Measurements from ENCODE around the gene NAALADL2. TPM values are rescaled to one million over a fixed set of nuclear protein-coding genes. Genes with fewer than 3 reads are reported as not detected.
A peak's percentile ranks its signal among the peaks of the same experiment; 100 is the strongest.

Gene NAALADL2
- total RNA-seq, 1 donor from 2014 or later, result 0.20 TPM

GRCh38 chr3:175200391-175201095 is 341.4 kb downstream of the NAALADL2 start:
- DNase-seq (ENCODE audit: low read depth in 2 of 2), result peak in 1 of 2 donors; percentile 22

- DNase-seq (ENCODE audit: low read depth in 2 of 2), result peak in 1 of 2 donors; percentile 66
These were observed 348.2 kb downstream of the NAALADL2 start for GRCh38 chr3:175207361-175207760.

GRCh38 chr3:175208326-175208725 is 349.2 kb downstream of the NAALADL2 start:
- DNase-seq (ENCODE audit: low read depth in 2 of 2), result peak in 1 of 2 donors; percentile 43

DNA sequence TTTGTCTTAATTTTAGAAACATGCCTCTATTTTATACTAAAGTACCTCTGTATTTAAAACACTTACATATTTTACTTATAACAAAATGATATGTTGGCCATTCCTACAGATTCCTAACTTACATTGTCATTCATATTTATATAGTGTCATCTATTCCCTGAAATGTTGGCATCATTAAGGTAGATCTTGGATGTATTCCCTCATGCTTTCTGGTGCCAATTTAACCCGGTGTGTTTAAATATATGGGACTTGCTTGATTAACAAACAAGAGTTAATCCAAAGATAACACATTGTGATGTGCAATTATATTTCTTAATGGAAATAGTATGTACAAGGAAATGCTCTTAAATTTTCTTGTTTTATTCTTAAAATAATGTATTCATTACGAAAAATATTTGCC is 352.3 kb downstream of the NAALADL2 start:
- DNase-seq (ENCODE audit: low read depth in 2 of 2), result no peak

DNA sequence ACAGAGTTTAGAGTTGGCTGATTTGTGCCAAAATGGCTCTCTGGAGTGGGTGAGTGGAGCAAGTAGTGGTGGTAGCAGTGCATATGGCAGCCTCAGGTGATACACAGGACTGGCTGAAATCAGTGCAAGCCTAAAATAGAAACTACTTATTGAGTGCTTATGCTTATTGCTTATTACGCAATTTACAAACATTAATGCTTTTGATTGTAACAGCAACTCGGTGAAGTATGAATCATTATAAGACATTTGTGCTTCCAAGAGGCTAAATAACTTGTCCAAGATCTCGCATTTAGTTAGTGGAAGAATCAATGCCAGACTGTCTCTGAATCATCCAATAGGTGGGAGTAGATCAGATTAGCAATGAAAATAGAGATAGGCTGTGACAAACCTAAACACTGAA is 353.8 kb downstream of the NAALADL2 start:
- no peak for DNase-seq (ENCODE audit: low read depth in 2 of 2)

DNA sequence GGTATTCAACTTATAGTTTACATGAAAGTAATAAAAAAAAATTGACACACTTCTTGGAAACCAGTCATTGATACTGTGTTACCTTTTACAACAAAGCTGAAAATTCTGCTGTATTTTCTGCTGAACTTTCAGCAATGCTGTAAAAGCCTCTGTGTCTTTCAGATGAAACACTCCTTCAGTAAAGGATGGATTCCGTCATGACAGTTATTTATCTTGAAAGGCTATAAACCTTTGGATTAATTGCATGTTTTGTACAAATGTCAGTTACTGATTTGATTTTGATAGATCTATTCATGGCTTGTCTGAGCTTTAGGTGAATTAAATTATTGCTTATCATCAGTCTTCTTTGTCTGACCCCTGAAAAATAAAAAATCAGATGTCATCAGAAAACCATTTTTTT is 355.1 kb downstream of the NAALADL2 start:
- DNase-seq (ENCODE audit: low read depth in 2 of 2), result no peak

DNA sequence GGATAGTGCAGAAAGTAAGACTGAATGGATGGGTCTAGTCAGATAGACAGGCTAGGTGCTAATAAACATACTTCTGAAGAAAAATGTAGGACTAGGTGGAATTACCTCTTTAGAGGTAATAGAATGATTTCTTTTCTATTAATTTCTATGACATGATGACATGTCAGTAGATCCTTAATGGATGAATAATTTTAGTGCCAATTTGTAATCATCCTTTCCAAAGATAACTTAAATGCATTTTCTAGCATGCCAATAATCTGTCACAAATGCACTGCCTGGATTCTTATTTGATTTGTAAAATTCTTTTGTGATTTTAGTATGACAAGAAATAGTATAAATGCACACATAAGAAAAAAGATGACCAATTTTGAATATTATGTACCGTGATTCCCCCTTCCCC is 356.7 kb downstream of the NAALADL2 start:
- no peak for DNase-seq (ENCODE audit: low read depth in 2 of 2)

DNA sequence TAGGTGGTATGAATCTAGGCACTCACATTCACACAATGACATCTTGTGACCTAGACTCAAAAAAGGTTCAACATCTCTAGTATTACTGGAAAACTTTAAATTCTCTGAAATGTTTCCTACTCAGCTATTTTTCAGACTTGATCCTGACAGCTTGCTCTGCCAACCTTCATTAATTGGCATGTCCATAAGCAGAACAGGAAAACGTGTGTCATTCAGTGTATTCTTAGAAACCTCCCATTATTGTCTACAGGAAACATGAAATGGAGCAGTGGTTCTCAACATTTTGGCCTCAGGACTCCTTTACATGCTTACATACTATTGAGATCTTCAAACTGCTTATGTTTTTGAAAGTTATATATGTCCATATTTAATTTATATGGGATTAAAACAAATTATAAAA is 363.2 kb downstream of the NAALADL2 start:
- DNase-seq (ENCODE audit: low read depth in 2 of 2), result peak; percentile 82 to 89

- DNase-seq (ENCODE audit: low read depth in 2 of 2), result peak; percentile 43 to 91
These were observed 364.9 kb downstream of the NAALADL2 start for GRCh38 chr3:175224051-175224450.

- DNase-seq (ENCODE audit: low read depth in 2 of 2), result no peak
These were observed 367.3 kb downstream of the NAALADL2 start for GRCh38 chr3:175226444-175226843.

DNA sequence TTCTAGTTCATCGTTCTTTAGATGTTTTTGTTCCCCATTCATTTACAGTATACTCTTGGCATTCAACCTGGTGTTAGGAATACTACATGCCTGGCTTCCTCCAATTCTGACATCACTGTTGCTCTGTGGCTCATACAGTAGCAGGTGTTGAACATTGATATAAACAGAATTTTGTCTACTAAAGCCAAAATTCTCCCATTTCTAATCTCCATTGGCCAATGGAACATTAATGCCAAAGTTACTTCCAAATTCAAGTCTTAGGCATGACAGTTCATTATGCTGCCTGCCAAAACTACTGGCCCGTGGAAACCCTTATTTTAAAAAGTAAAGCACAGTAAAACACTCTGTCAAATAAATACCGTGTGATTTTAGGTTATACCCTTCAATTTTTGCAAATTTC is 368.0 kb downstream of the NAALADL2 start:
- peak in 1 of 2 donors; percentile 42 for DNase-seq (ENCODE audit: low read depth in 2 of 2)

- DNase-seq (ENCODE audit: low read depth in 2 of 2), result no peak
These were observed 375.1 kb downstream of the NAALADL2 start for GRCh38 chr3:175233957-175234940.

- DNase-seq (ENCODE audit: low read depth in 2 of 2), result no peak
These were observed 379.7 kb downstream of the NAALADL2 start for GRCh38 chr3:175238801-175239200.

GRCh38 chr3:175240921-175241320 is 381.8 kb downstream of the NAALADL2 start:
- no peak for DNase-seq (ENCODE audit: low read depth in 2 of 2)

GRCh38 chr3:175242243-175242642 is 383.1 kb downstream of the NAALADL2 start:
- no peak for DNase-seq (ENCODE audit: low read depth in 2 of 2)

DNA sequence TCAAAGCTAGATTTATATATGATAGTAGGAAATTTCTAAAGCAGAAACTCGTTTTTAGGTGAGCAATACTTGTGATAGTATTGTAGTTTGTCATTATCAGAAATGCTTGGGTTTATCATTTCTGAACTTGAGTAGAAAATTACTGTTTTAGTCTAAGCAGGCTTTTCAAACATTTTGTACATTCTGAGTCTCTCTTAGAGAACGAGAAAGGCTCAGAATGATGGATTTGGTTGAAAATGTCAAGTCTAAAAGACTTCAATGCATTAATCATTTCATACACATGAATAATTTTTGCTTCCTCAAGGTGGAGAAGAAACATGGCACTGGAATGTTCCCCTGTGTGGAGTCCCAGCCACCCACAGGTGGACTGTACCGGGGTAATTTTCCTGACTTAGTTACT is 387.1 kb downstream of the NAALADL2 start:
- no peak for DNase-seq (ENCODE audit: low read depth in 2 of 2)

DNA sequence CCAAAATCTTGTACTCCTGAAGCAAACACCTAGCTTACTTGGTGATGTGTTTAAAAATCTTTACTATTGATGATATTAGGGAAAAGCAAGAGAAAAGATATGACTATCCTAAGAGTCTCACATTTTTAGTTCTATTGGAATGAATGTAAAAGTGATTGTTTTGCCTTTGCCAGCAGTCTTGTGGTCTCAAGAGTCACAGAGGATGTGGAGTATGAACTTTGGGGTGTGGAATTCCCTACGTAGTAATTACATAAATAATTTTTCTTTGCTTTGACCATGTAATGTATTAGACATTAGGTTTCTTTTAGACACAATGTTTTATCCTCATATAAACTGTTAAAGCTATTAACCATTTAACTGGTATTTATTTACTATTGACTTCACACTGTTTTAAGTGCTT is 387.6 kb downstream of the NAALADL2 start:
- no peak for DNase-seq (ENCODE audit: low read depth in 2 of 2)

DNA sequence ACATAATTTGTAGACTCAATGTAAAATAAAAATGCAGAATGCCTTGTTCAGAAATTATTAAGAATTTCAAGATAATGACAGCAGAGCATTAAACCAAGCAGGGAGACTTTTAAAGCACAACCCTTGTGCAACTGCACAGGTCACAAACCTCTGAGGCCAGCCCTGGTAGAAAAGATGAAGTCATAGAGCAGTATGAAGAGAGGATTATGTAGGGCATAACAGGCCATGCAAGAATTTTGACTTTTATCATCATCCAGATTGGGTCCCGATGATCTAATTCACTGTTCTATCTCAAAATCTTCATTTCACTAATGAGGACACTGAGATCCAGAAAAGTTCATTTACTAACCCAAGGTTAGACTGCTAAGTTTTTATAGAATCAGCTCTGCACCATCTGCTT is 388.5 kb downstream of the NAALADL2 start:
- DNase-seq (ENCODE audit: low read depth in 2 of 2), result no peak

- no peak for DNase-seq (ENCODE audit: low read depth in 2 of 2)
These were observed 389.7 kb downstream of the NAALADL2 start for GRCh38 chr3:175248832-175249231.

- no peak for DNase-seq (ENCODE audit: low read depth in 2 of 2)
These were observed 396.6 kb downstream of the NAALADL2 start for GRCh38 chr3:175255698-175256097.

GRCh38 chr3:175257123-175257522 is 398.0 kb downstream of the NAALADL2 start:
- no peak for DNase-seq (ENCODE audit: low read depth in 2 of 2)

DNA sequence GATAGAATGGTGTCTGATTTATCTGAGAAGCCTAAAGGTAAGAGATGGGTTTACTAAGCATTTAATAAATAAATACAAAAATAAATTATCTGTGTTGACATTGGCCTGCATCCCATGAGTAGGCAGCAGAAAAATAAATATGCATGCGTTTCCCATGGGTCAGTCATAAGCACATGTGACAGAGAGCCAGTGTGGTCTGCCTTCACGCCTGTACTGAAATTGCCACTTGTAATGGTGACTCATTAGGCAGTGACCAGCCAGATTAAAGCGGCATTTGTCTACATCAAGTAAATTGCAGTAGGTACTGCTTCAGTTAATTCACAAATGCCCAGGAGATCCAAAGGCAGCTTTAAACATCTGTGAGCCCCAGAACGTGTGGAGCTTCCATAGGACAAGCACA is 399.6 kb downstream of the NAALADL2 start:
- peak; percentile 45 to 55 for DNase-seq (ENCODE audit: low read depth in 2 of 2)
